Activated CD8-positive, alpha-beta T cell treated with anti-CD3 and anti-CD28 coated beads for 36 hours (primary cell): ENCODE results near the gene AK8. TPM values are rescaled to one million over a fixed set of nuclear protein-coding genes. Genes with fewer than 3 reads are reported as not detected.

Source experiments
- ATAC-seq: fragments of 200-7000 bp; cut with Tn5 transposase; one replicate; pipeline ENCODE4 v1.10.0; 2021; ENCODE audit warnings: mild to moderate bottlenecking, moderate library complexity
- CTCF ChIA-PET: fragments of 350-600 bp; sonication (Branson Sonifier 250); formaldehyde crosslinking; loops from one replicate; lab custom pipeline; 2021; ENCODE audit warnings: antibody characterized with exemption; lab: Charles Lee
- POLR2A ChIA-PET: fragments of 350-600 bp; sonication (Branson Sonifier 250); formaldehyde crosslinking; loops from one replicate; lab custom pipeline; 2021; ENCODE audit warnings: antibody characterized with exemption; lab: Charles Lee
- DNase-seq: peaks from one replicate; pipeline ENCODE4 v3.0.0-alpha.2; 2020
- H3K27ac Mint-ChIP-seq: one replicate; pipeline ENCODE4 v1.8.0; 2021; ENCODE audit warnings: mild to moderate bottlenecking, mixed read lengths
- H3K27me3 Mint-ChIP-seq: one replicate; pipeline ENCODE4 v1.8.0; 2021; ENCODE audit warnings: mixed read lengths
- H3K36me3 Mint-ChIP-seq: one replicate; pipeline ENCODE4 v1.8.0; 2021; ENCODE audit warnings: low read depth, mixed read lengths
- H3K4me1 Mint-ChIP-seq: one replicate; pipeline ENCODE4 v1.8.0; 2021; ENCODE audit warnings: low read depth, mixed read lengths
- H3K4me3 Mint-ChIP-seq: one replicate; pipeline ENCODE4 v1.8.0; 2021; ENCODE audit warnings: mild to moderate bottlenecking, moderate library complexity, mixed read lengths
- H3K9me3 Mint-ChIP-seq: one replicate; pipeline ENCODE4 v1.8.0; 2021; ENCODE audit warnings: mixed read lengths
- intact Hi-C: fragments of 100-400 bp; cut with micrococcal nuclease; formaldehyde crosslinking; loops from one replicate; pipeline ENCODE4 v1.10.0; 2022
- total RNA-seq, 2 experiments: library from RNA; stranded (reverse); gene quantifications; one replicate each; pipeline ENCODE4 v1.2.3, GENCODE V29; 2021
- TF ChIP-seq, protein P1 (sequence below): fragments of 200-600 bp; IDR thresholded peaks from one replicate; pipeline ENCODE4 v1.8.0; 2022; ENCODE audit warnings: antibody characterized with exemption, mild to moderate bottlenecking

The AK8 gene
- total RNA-seq, 2 experiments from 2014 or later, result not detected

DNA sequence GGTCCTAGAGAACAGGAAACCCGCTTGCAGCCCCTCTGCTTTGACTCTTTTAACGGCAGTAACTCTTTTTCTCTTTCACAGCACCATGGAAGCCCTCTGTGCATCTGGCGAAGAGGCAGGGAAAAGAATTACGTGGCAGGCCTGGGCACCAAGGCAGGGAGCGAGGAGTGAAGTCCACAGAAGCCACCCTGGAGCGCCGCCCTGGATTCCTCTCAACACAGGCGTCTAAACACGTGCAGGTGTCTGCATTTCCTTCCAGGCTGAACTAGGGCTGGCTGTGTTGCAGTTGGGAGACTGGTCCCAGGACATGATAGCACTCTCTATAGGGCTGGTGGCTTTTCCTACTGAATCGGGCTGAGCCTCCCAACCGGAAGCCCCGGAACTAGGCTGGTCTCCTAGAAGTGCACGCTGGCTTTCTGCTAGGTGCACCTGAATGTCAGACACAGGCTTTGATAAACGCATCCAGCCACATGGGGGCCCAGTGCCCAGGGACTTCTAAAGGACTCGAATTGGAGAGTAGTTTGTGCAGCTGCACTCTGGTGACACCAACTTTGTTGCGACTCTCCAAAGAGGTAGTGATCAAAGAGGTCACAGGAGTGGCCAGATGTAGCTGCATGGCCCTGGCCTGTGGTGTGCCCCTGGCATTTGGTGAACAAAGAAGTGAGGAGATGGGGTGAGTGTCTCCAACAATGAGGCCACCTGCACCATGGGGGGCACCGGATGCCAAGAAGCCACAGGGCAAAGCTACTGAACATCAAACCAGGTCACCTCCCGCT, 54.5 kb downstream of the AK8 start:
- ChIA-PET POLR2A (no interaction called here), CTCF (no interaction called here)
- DNase-seq (peak; percentile 29), ATAC-seq (peak; percentile 42)
- no peak overlapping the region for H3K4me3 Mint-ChIP-seq
- TF ChIP-seq, protein P1, sequence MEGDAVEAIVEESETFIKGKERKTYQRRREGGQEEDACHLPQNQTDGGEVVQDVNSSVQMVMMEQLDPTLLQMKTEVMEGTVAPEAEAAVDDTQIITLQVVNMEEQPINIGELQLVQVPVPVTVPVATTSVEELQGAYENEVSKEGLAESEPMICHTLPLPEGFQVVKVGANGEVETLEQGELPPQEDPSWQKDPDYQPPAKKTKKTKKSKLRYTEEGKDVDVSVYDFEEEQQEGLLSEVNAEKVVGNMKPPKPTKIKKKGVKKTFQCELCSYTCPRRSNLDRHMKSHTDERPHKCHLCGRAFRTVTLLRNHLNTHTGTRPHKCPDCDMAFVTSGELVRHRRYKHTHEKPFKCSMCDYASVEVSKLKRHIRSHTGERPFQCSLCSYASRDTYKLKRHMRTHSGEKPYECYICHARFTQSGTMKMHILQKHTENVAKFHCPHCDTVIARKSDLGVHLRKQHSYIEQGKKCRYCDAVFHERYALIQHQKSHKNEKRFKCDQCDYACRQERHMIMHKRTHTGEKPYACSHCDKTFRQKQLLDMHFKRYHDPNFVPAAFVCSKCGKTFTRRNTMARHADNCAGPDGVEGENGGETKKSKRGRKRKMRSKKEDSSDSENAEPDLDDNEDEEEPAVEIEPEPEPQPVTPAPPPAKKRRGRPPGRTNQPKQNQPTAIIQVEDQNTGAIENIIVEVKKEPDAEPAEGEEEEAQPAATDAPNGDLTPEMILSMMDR, result no peak
- peaks cover 9% of the 10 kb centered on the region for H3K27me3 Mint-ChIP-seq
- H3K27ac Mint-ChIP-seq, result no peak overlapping the region
- no peaks in the 10 kb centered on the region for H3K9me3 Mint-ChIP-seq
- intact Hi-C loops, result no loop called here
- no peaks in the 10 kb centered on the region for H3K36me3 Mint-ChIP-seq
- H3K4me1 Mint-ChIP-seq, result peaks cover 5% of the 10 kb centered on the region

DNA sequence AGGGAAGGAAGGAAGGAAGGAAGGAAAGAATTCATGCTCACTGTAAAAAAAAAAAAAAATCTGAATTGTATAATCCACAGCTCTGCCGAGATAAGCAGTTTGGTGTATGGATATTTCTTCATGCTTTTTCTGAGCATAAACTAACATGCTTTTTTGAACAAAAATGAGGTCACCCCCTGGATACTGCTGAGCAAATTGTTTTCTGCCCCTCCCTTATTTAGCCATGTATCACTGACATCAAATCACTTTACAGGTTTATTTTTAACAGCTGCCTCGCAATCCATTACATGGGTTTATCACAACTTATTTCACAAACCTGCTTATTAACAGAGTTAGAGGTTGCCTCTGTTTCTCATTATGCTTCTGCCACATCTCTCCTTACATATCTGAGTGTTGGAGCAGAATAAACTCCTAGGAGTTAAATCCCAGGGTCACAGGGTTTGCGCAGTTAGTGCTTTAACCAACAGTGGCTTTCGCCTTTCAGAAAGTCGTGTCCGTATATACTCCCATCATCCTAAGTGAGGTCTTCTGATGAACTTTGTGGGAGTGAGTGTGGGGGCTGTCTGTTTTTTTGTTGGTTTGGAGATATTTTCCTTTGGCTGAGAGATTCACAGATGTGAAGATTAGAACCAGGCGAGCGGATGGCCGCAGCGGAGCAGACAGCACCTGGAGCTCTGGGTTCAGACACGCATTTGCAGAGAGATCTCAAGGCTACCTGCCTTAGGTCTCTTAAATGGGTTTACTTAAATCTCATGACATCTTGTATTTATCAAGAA, 57.7 kb downstream of the AK8 start:
- TF ChIP-seq, protein P1, result no peak
- CTCF ChIA-PET, result interaction anchor here (0.6 kb wide), 1 partner anchor 29 kb away, joined by 3 read pairs; no protein-coding TSS in a partner anchor
- Mint-ChIP-seq H3K4me3 (no peak overlapping the region), H3K36me3 (no peaks in the 10 kb centered on the region), H3K9me3 (no peaks in the 10 kb centered on the region), H3K27ac (no peak overlapping the region), H3K27me3 (peaks cover 11% of the 10 kb centered on the region), H3K4me1 (peaks cover 5% of the 10 kb centered on the region)
- POLR2A ChIA-PET, result interaction anchor here (1.0 kb wide), 1 partner anchor 14 kb away, joined by 3 read pairs; no protein-coding TSS in a partner anchor
- ATAC-seq (no peak), DNase-seq (no peak)
- intact Hi-C loops, result no loop called here

DNA sequence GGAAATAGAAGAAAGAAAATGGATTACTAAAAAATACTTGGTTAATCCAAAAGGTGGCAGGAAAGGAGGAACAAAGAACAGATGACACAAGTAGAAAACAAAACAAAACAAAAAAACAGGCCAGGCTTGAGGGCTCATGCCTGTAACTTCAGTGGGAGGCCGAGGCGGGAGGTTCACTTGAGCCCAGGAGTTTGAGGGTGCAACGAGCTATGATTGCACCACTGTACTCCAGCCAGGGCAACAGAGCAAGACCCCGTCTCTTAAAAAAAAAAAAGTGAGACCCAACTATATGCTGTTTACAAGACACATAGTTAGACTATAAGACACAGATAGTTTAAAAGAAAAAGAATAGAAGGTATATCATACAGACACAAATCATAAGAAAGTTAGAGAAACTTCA, 59.5 kb downstream of the AK8 start:
- ChIA-PET CTCF (no interaction called here), POLR2A (no interaction called here)
- TF ChIP-seq, protein P1, result no peak
- DNase-seq, result no peak
- no peak for ATAC-seq
- H3K27ac Mint-ChIP-seq, result no peak overlapping the region
- H3K4me3 Mint-ChIP-seq, result no peak overlapping the region
- no peaks in the 10 kb centered on the region for H3K36me3 Mint-ChIP-seq
- H3K27me3 Mint-ChIP-seq, result peaks cover 12% of the 10 kb centered on the region
- intact Hi-C loops, result no loop called here
- H3K9me3 Mint-ChIP-seq, result no peaks in the 10 kb centered on the region
- H3K4me1 Mint-ChIP-seq, result no peaks in the 10 kb centered on the region

DNA sequence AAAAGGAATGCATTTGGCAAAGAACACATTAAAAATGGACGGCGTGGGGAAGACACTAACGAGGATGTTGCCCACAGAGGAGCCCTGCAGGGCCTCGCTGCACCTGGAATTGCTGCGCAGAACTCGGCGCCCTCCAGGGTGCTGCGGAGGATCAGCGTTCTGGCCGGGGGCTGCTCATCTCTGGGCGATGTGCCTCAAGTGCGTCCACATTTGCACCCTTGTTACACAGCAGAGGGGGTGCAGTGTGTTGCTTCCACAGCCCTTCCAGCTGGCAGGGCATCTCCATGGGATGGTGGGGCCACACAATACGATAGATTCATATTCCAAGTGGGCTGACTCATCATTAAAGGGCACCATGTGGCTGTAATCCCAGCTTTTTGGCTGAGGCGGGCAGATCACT, 63.1 kb downstream of the AK8 start:
- H3K4me1 Mint-ChIP-seq, result no peaks in the 10 kb centered on the region
- ATAC-seq (no peak), DNase-seq (no peak)
- no peaks in the 10 kb centered on the region for H3K9me3 Mint-ChIP-seq
- TF ChIP-seq, protein P1, result no peak
- ChIA-PET CTCF (interaction anchor here (1.3 kb wide), 1 partner anchor 12 kb away, joined by 4 read pairs; no protein-coding TSS in a partner anchor), POLR2A (no interaction called here)
- no peaks in the 10 kb centered on the region for H3K36me3 Mint-ChIP-seq
- no peak overlapping the region for H3K27ac Mint-ChIP-seq
- intact Hi-C loops, result no loop called here
- peaks cover 15% of the 10 kb centered on the region for H3K27me3 Mint-ChIP-seq
- H3K4me3 Mint-ChIP-seq, result no peak overlapping the region
